K562 (cell line): ENCODE measurements around the gene SFRP5. TPM values are rescaled to one million over a fixed set of nuclear protein-coding genes. Genes with fewer than 3 reads are reported as not detected.
A peak's percentile ranks its signal among the peaks of the same experiment; 100 is the strongest.

ENCODE experiments used
- ARID1B ChIP-seq: fragments of 450-650 bp; IDR thresholded peaks from 2 replicates; pipeline ENCODE4 v1.6.1; 2016; ENCODE audit warnings: antibody characterized with exemption, mild to moderate bottlenecking, inconsistent platforms
- ARNT ChIP-seq, 2 experiments: fragments of 450-650 bp; IDR thresholded peaks; 2 replicates each; pipeline ENCODE4 v1.6.1; 2016; ENCODE audit warnings: mild to moderate bottlenecking in 1 of 2
- BACH1 ChIP-seq: fragments of 200-800 bp; sonication (Bioruptor generic); IDR thresholded peaks from 2 replicates; pipeline ENCODE4 v1.6.1; 2016; ENCODE audit warnings: missing genetic modification characterization, missing compliant biosample characterization
- CBX1 ChIP-seq: sonication (generic); IDR thresholded peaks from 2 replicates; pipeline ENCODE4 v1.6.1; 2016; ENCODE audit warnings: antibody characterized with exemption, low read depth, mild to moderate bottlenecking
- CUX1 ChIP-seq: fragments of 200-800 bp; sonication (Bioruptor generic); IDR thresholded peaks from 2 replicates; pipeline ENCODE4 v1.6.1; 2016; ENCODE audit warnings: missing genetic modification characterization, missing compliant biosample characterization
- DIDO1 ChIP-seq: fragments of 450-650 bp; IDR thresholded peaks from 2 replicates; pipeline ENCODE4 v1.6.1; 2016; ENCODE audit warnings: low read depth, missing biosample characterization, missing genetic modification characterization
- EHMT2 ChIP-seq: fragments of 450-650 bp; IDR thresholded peaks from 2 replicates; pipeline ENCODE4 v1.6.1; 2018; ENCODE audit warnings: antibody characterized with exemption
- FIP1L1 ChIP-seq: fragments of 200-400 bp; formaldehyde crosslinking; IDR thresholded peaks from 2 replicates; pipeline ENCODE4 v1.6.1; 2018; ENCODE audit warnings: mild to moderate bottlenecking, low read depth, low read length; ENCODE audit not compliant: poor library complexity, severe bottlenecking
- FOSL1 ChIP-seq: fragments of 200-800 bp; sonication (Bioruptor generic); conservative IDR thresholded peaks from 2 replicates; pipeline ENCODE4 v1.6.1; 2016; ENCODE audit warnings: missing genetic modification characterization, missing compliant biosample characterization
- ILF3 ChIP-seq: fragments of 450-650 bp; IDR thresholded peaks from 2 replicates; pipeline ENCODE4 v1.6.1; 2018; ENCODE audit warnings: antibody characterized with exemption, mild to moderate bottlenecking, moderate library complexity, borderline replicate concordance
- MAX ChIP-seq: sonication (generic); formaldehyde crosslinking; IDR thresholded peaks from 2 replicates; pipeline ENCODE4 v1.9.0; 2022; ENCODE audit warnings: mild to moderate bottlenecking, missing genetic modification reagents
- NRF1 ChIP-seq, 2 experiments: fragments of 450-650 bp; IDR thresholded peaks in 1 of 2; conservative IDR thresholded peaks in 1 of 2; 2 replicates each; pipeline ENCODE4 v1.6.1; 2014; ENCODE audit warnings: mild to moderate bottlenecking in 2 of 2
- RBM17 ChIP-seq: fragments of 200-400 bp; formaldehyde crosslinking; IDR thresholded peaks from 2 replicates; pipeline ENCODE4 v1.6.1; 2017; ENCODE audit warnings: low read depth, mild to moderate bottlenecking, low read length, borderline replicate concordance
- SMAD1 ChIP-seq: fragments of 150-350 bp; IDR thresholded peaks from 2 replicates; pipeline ENCODE4 v1.6.1; 2014; ENCODE audit warnings: low read length, low read depth; ENCODE audit not compliant: partially characterized antibody
- SMAD2 ChIP-seq: fragments of 150-350 bp; IDR thresholded peaks from 2 replicates; pipeline ENCODE4 v1.6.1; 2014; ENCODE audit warnings: low read depth, mild to moderate bottlenecking, low read length
- TAF1 ChIP-seq: IDR thresholded peaks from 2 replicates; pipeline ENCODE4 v1.6.1; 2011; ENCODE audit warnings: mild to moderate bottlenecking, low read length, moderate library complexity; ENCODE audit not compliant: insufficient read depth, control insufficient read depth, severe bottlenecking; ENCODE audit errors: extremely low read depth
- YBX1 ChIP-seq: fragments of 450-650 bp; IDR thresholded peaks from 2 replicates; pipeline ENCODE4 v1.7.1; 2016; ENCODE audit warnings: mild to moderate bottlenecking
- ZBTB5 ChIP-seq: fragments of 450-650 bp; IDR thresholded peaks from 2 replicates; pipeline ENCODE4 v1.6.1; 2017; ENCODE audit warnings: antibody characterized with exemption
- ZBTB7A ChIP-seq: IDR thresholded peaks from 2 replicates; pipeline ENCODE4 v1.6.1; 2011; ENCODE audit warnings: low read depth, mild to moderate bottlenecking, low read length, moderate library complexity, borderline replicate concordance; ENCODE audit not compliant: control insufficient read depth
- ZNF175 ChIP-seq: fragments of 200-800 bp; sonication (Bioruptor generic); IDR thresholded peaks from 2 replicates; pipeline ENCODE4 v1.6.1; 2016; ENCODE audit warnings: low read depth, mild to moderate bottlenecking, missing genetic modification characterization, missing compliant biosample characterization
- ZNF324 ChIP-seq: fragments of 250-450 bp; sonication (Bioruptor Pico); IDR thresholded peaks from 2 replicates; pipeline ENCODE4 v1.4.0; 2020; ENCODE audit warnings: mild to moderate bottlenecking
- ZSCAN29 ChIP-seq: fragments of 450-650 bp; IDR thresholded peaks from 2 replicates; pipeline ENCODE4 v1.6.1; 2017
- polyA plus RNA-seq, 8 experiments: library from polyadenylated mRNA; depleted of rRNA in 4 of 8; stranded (reverse) in 5 of 8; unstranded in 3 of 8; fragments of >200 nt; fragmentation: Nextera tagmentation in 2 of 8; fragmentation: Illumina TruSeq in 1 of 8; extraction: Ambion mirVana in 2 of 8; extraction: Trizol in 1 of 8; gene quantifications; 2 replicates each; pipeline versions ENCODE4 v1.2.1 to v1.2.3, GENCODE V29; 2011 to 2014; ENCODE audit warnings: inconsistent platforms in 1 of 8, missing spikeins in 1 of 8
- total RNA-seq, 7 experiments: library from RNA; depleted of rRNA in 6 of 7; stranded (reverse); fragments of >200 nt in 6 of 7; fragmentation: Illumina TruSeq in 2 of 7; extraction: Trizol in 2 of 7; gene quantifications; 2 replicates each; pipeline versions ENCODE4 v1.2.1 to v1.2.3, GENCODE V29; 2011 to 2021; ENCODE audit warnings: low replicate concordance in 1 of 7

SFRP5 gene
- total and polyA plus RNA-seq, 9 of the 15 experiments (the other 6 are each of a cell fraction or from before 2014, with no cell fraction given) = 0.07 to 0.29 (median 0.13) TPM; not detected in 3

GRCh38 chr10:97736902-97737769, 34.7 kb downstream of the SFRP5 start, which contains the start of gene ZFYVE27 (continued):
- TF ChIP-seq MAX (CRISPR knock-in tag) (peak; percentile 94), ILF3 (no peak), BACH1 (no peak), ARNT (IDR thresholded peaks at IDR 0.05) (no peak), ARID1B (peak; percentile 40), TAF1 (peak; percentile 78), CBX1 (0 out of 2 replicates have a peak, but pooled peaks have one; percentile 56), ZBTB5 (no peak), ZBTB7A (peak; percentile 86), DIDO1 (tag) (no peak), FOSL1 (tag) (peak; percentile 56), ZNF324 (no peak), ZSCAN29 (no peak), RBM17 (no peak), FIP1L1 (no peak), CUX1 (CRISPR knock-in tag) (no peak), EHMT2 (no peak), SMAD1 (no peak), SMAD2 (no peak), YBX1 (no peak), ZNF175 (CRISPR knock-in tag) (peak; percentile 72), NRF1 (conservative IDR thresholded peaks at IDR 0.05 in 1 of 2, IDR thresholded peaks at IDR 0.05 in 1 of 2) (peak; percentile 96 to 97)
